M059J (cell line): ENCODE results near the gene REM1. TPM values are rescaled to one million over a fixed set of nuclear protein-coding genes. Genes with fewer than 3 reads are reported as not detected.
A peak's percentile ranks its signal among the peaks of the same experiment; 100 is the strongest.
"Not testable (repeated sequence)": the region's sequence is repeated elsewhere in the genome, so short reads cannot be mapped to it uniquely, and the experiment has no call there.

ENCODE experiments used
- DNase-seq: peaks from one replicate; pipeline ENCODE4 v3.0.0-alpha.2; 2012; ENCODE audit warnings: low read depth
- total RNA-seq: library from RNA; depleted of rRNA; stranded (reverse); fragments of >200 nt; shearing (Covaris generic); gene quantifications from 2 replicates; pipeline ENCODE4 v1.2.3, GENCODE V29; 2014; rRNA removed

REM1 gene, protein sequence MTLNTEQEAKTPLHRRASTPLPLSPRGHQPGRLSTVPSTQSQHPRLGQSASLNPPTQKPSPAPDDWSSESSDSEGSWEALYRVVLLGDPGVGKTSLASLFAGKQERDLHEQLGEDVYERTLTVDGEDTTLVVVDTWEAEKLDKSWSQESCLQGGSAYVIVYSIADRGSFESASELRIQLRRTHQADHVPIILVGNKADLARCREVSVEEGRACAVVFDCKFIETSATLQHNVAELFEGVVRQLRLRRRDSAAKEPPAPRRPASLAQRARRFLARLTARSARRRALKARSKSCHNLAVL
- not detected in 2 replicates for total RNA-seq

- no peak for DNase-seq
These were observed at the start of gene REM1, which contains the start of gene DEFB124 for GRCh38 chr20:31474758-31475427. TSS of gene REM1 (plus strand) at chr20:31475288. CDS start at chr20:31476446, 1,158 bp downstream. TSS of gene DEFB124 (minus strand) at chr20:31475127. CDS start at chr20:31473013, 2,114 bp downstream.

DNA sequence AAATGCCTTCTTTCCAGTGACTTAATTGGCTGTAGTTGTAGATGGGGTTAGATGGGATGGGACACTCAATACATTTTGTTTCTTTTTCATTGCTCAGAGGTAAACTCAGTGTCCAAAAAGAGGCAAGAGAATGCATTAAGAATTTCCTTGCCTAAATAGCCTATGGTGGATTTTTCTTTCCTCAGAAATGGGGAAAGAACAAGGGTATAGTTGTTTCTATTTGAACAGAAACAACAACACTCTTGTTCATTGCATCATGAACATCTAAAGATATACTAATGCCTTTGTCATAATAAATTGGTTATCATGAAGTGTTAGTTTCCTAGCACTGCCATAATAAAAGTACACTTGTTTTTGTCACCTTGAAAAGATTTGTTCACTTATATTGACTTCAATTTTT is 49.3 kb upstream of the REM1 start:
- DNase-seq: no peak

GRCh38 chr20:31426891-31427551 is 48.1 kb upstream of the REM1 start:
- not testable (repeated sequence) for DNase-seq

DNA sequence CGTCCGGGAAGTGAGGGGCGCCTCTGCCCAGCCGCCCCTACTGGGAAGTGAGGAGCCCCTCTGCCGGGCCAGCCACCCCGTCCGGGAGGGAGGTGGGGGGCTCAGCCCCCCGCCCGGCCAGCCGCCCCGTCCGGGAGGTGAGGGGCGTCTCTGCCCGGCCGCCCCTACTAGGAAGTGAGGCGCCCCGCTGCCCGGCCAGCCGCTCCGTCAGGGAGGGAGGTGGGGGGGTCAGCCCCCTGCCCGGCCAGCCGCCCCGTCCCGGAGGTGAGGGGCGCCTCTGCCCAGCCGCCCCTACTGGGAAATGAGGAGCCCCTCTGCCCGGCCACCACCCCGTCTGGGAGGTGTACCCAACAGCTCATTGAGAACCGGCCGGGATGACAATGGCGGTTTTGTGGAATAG is 47.5 kb upstream of the REM1 start:
- not testable (repeated sequence) for DNase-seq

GRCh38 chr20:31430568-31431115 is 44.4 kb upstream of the REM1 start:
- DNase-seq: peak; percentile 39

GRCh38 chr20:31440012-31440659 is 35.0 kb upstream of the REM1 start, which contains the start of gene DEFB123:
TSS of gene DEFB123 (plus strand) at chr20:31440632. CDS start at chr20:31440699, 67 bp downstream.
- no peak for DNase-seq

GRCh38 chr20:31446084-31446819 is 28.8 kb upstream of the REM1 start:
- no peak for DNase-seq

DNA sequence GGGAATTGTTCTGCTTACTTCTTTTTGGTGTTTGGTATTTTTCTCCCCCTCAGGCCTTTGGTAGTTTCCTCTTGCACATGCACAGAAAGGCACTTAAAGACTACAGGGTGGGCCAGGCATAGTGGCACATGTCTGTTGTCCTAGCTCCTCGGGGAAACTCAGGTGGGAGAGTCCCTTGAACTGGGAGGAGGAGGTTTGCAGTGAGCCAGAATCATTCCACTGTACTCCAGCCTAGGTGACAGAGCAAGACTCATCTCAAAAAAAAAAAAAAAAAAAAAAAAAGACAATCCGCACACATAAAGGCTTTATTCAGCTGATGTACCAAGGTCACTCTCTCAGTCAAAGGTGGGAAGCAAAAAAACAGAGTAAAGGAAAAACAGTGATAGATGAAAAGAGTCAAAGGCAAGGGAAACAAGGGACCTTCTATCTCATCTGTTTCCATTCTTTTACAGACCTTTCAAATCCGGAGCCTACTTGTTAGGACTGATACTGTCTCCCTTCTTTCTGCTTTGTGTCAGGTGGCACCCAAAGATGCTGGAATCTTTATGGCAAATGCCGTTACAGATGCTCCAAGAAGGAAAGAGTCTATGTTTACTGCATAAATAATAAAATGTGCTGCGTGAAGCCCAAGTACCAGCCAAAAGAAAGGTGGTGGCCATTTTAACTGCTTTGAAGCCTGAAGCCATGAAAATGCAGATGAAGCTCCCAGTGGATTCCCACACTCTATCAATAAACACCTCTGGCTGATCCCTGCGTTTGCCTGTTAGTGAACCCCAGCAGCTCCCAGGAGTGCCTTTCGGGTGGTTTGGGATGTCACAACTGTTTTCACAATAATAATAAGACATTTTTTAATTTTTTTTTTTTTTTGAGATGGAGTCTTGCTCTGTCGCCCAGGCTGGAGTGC is 25.3 kb upstream of the REM1 start:
- no peak for DNase-seq

DNA sequence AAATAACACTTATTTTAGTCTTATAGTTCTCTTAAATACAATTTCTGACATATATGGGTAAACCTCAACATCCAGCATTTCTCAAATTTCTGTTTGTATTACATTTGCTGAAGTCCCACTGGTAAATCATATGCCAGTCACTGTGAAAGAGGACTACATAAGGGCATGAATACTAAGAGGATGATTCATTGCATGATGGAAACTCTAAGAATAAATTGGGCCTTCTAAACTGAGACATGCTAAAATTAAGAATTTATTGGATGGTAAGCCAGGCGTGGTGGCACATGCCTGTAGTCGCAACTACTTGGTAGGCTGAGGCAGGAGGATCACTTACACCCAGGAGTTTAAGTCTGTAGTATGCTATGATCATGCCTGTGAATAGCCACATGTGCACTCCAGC is 22.5 kb upstream of the REM1 start:
- peak; percentile 34 for DNase-seq

DNA sequence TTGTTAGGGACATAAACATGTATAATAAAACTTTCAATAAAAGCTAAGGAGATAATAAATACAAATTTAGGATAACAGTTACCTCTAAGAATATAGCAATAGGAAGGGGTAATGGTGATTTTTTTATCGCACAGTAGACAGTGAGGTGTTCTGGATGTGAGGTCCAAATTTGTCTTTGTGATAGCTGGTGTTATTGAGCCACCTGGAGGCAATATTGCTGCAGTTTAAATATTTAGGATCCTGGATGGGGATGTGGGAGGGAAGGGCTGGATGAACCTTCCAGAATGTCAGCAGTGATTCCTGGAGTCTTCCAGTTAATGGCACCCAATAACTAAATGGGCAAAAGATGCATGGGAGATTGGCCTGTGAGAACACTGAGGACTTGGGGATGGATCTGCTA is 20.7 kb upstream of the REM1 start:
- DNase-seq: peak; percentile 27

- not testable (repeated sequence) for DNase-seq
These were observed 4.1 kb upstream of the REM1 start for GRCh38 chr20:31470946-31471345.

DNA sequence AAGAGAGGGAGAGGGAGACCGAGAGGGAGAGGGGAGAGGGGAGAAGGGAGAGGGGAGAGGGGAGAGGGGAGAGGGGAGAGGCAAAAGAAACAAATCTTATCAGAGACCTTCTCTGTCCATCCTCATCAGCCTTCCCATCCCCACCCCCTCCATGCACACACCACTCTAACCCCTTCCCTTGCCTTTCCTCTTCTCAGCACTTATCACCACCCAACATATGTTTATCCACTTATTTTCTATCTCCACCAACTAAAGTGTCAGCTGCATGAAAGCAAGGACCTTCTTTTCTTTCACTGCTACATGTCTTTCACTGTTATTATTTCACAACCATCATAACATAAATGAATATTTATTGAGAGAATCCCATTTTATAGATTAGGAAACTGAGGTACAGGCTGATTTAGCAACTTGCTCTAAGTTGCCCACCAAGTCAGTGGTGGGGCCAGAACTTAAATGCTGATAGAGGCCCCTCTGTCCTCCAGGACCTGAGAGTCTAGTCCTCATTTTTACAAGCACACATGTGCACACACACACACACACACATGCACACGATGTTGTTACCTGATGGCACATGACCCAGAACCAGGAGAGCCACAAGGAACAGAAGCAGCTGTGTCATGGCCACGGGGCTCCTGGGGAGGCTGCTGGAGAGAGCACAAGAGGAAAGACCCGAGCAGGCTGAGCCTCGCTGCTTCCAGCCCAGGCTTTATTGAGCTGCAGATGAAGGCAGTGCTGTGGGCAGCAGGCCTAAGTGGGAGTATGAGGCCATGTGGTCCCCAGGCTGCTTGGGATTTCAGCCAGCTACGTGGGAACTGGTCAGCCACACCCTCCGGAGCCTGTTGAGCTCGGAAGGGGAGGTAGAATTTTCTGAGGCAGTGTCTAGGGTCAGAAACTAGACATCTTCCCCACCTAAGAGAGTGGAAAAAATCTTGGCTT is 2.4 kb upstream of the REM1 start:
- DNase-seq: peak; percentile 24

- peak; percentile 26 for DNase-seq
These were observed 1.6 kb upstream of the REM1 start for GRCh38 chr20:31473331-31474096.

DNA sequence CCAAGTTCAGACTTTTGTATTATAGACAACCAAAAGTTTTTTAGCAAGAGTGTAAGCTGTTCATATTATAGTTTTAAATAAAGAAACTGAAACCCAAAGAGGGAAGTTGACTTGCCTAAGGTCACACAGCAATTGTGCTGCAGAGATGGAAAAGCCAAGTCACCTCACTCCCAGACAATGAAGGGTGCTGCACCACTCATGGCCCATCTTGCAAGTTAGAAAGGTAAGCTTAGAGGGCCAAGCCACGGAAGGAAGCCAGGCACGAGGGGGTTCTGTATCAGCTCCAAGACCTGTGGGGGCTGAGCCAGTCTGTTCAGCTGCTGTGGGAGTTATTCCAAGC is 1.0 kb upstream of the REM1 start:
- DNase-seq: no peak

GRCh38 chr20:31475472-31476293 is 595 bp downstream of the REM1 start:
- peak; percentile 56 for DNase-seq

DNA sequence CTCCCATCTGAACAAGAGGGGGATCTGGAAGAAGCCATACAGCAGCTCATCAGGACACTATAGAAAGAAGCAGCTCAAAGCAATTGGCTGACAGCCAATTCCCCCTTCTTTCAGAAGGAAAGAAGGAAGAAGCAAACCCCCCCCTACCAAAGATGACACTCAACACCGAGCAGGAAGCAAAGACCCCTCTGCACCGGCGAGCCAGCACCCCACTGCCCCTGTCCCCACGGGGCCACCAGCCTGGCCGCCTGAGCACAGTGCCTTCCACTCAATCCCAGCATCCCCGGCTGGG is 1.2 kb downstream of the REM1 start:
- DNase-seq: no peak

GRCh38 chr20:31476643-31477215 is 1.6 kb downstream of the REM1 start:
- DNase-seq: peak; percentile 79
